Measurements from ENCODE around the gene FAM174C. TPM values are rescaled to one million over a fixed set of nuclear protein-coding genes. Genes with fewer than 3 reads are reported as not detected.

Gene FAM174C
- total and polyA plus RNA-seq, 10 of the 15 experiments (the other 5 are each of a cell fraction or from before 2014, with no cell fraction given), result 0.89 to 94.6 (median 43.6) TPM

- no peak for FAIRE-seq
- no peak overlapping the region for H3K4me3 ChIP-seq
- no TSS peak for BruUV-seq (replicated peaks)
- intact Hi-C loops (cut with micrococcal nuclease; ENCODE audit: unreplicated experiment) (no loop called here), in situ Hi-C loops (cut with MboI) (no loop called here)
- WGBS (ENCODE audit: insufficient coverage, insufficient replicate concordance, low lambda C conversion rate, missing lambda C conversion rate), result 74% methylated on average over 11 of the region's 11 CpGs
- H3K27me3 ChIP-seq (replicated peaks in 1 of 2; ENCODE audit: control insufficient read depth in 2 of 2, insufficient read depth in 2 of 2, low read length in 1 of 2), result peaks cover 0 to 10% of the 10 kb centered on the region in 2 experiments; a peak in 3 of 4 replicates
- no peak for ATAC-seq
- no peak overlapping the region for H3K4me2 ChIP-seq (ENCODE audit: control insufficient read depth, insufficient read depth)
- H3K36me3 ChIP-seq (ENCODE audit: control insufficient read depth in 2 of 2, insufficient read depth in 2 of 2, low read length in 1 of 2), result no peaks in the 10 kb centered on the region; a peak in 1 of 4 replicates
- no peak overlapping the region for H3K27ac ChIP-seq (ENCODE audit: control insufficient read depth, insufficient read depth)
- POLR2A ChIA-PET, result no interaction called here
- no peaks in the 10 kb centered on the region for H4K20me1 ChIP-seq (ENCODE audit: control insufficient read depth, insufficient read depth)
- SMC1A ChIA-PET (ENCODE audit: uncharacterized antibody, unreplicated experiment), result no interaction called here
- RAD21 ChIA-PET (ENCODE audit: unreplicated experiment), result no interaction called here
- CTCF ChIA-PET, result interaction anchor here (0.6 to 2.7 kb wide), 4 partner anchors 25 to 213 kb away, joined by 3 to 10 read pairs (median 4); partner anchors contain the start of gene CNN2
- H3K79me2 ChIP-seq (ENCODE audit: control insufficient read depth, insufficient read depth, low read length), result peaks cover 15% of the 10 kb centered on the region
- TF ChIP-seq SMAD1 (IDR thresholded peaks at IDR 0.05; ENCODE audit: low read depth, partially characterized antibody) (no peak), ZSCAN29 (IDR thresholded peaks at IDR 0.05) (no peak), RELA (IDR thresholded peaks at IDR 0.05; ENCODE audit: borderline replicate concordance, partially characterized antibody) (no peak)
- H2AFZ ChIP-seq (ENCODE audit: control insufficient read depth, low read depth, low read length), result no peak overlapping the region
- H3K4me1 ChIP-seq (ENCODE audit: control insufficient read depth, insufficient read depth, low read length), result peaks cover 17% of the 10 kb centered on the region
- no peak for DNase-seq (ENCODE audit: low read depth, low spot score)
- no peak overlapping the region for H3K9ac ChIP-seq (ENCODE audit: control insufficient read depth, insufficient read depth, low read length)
- H3K9me3 ChIP-seq (replicated peaks; ENCODE audit: control insufficient read depth, insufficient read depth, low read length), result no peaks in the 10 kb centered on the region; the same call in 2 of the 3 replicates
Measured at GRCh38 chr19:1239420-1239795, 35.9 kb upstream of the FAM174C start.

DNA sequence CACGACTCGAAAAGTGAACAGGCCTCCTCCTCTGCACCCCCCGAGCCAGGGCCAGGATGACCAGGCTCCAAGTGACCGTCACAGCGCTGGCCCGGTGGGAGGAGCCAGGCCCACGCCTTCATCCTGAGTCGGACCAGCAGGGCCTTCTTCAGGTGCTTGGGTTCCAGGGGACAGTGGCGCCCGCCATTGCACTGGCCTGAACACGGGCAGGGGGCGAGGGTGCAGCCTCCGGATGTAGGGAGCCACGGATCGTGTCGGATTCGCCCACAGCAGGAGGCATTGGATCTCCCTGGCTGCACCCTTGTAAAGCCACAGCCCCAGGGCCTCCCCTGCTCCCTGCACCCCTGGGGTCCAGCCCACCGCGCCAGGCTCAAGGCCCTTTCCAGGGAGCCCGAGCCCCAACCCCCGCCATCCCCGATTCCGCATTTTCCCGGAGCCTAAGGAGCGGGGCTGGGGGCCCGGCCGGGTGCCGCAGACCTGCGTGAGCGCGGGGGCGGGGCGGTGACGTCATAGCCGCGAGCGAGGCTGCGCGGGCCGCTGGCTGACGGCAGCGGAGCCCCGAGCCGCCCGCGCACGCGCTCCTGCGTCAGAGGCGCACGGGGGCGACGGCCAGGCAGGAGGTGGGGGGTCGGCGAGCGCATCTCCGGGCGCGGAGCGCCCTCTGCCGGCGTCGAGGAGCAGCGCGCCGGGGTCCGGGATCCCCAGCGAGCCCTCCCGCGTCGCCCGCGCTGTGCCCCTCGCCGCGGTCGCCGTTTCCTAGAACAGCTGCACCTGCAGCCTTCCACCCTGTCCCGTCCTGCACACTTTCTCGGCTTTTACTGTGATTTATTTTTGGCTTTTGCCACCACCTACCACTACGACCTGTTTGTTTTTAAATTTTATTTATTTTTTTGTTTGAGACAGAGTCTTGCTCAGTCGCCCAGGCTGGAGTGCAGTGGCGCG, 35.3 kb upstream of the FAM174C start:
- H3K27me3 ChIP-seq (replicated peaks in 1 of 2; ENCODE audit: control insufficient read depth in 2 of 2, insufficient read depth in 2 of 2, low read length in 1 of 2), result peaks cover 0 to 10% of the 10 kb centered on the region in 2 experiments; a peak in 3 of 4 replicates
- ChIA-PET POLR2A (interaction anchor here (7.7 kb wide), 1 partner anchor 26 kb away, joined by 184 read pairs; the partner anchor contains the start of gene CIRBP), CTCF (interaction anchor here (0.6 to 6.1 kb wide), 11 partner anchors 13 to 376 kb away, joined by 3 to 363 read pairs (median 3); partner anchors contain the start of genes CIRBP, CNN2 and RNU6-2), SMC1A (ENCODE audit: uncharacterized antibody, unreplicated experiment) (interaction anchor here (1.4 to 6.9 kb wide), 2 partner anchors 27 to 127 kb away, joined by 7 to 172 read pairs; partner anchors contain the start of gene CIRBP), RAD21 (ENCODE audit: unreplicated experiment) (interaction anchor here (0.8 to 2.0 kb wide), 5 partner anchors 17 to 466 kb away, joined by 3 to 18 read pairs (median 5); partner anchors contain the start of gene CIRBP)
- no peaks in the 10 kb centered on the region; a peak in 1 of 4 replicates for H3K36me3 ChIP-seq (ENCODE audit: control insufficient read depth in 2 of 2, insufficient read depth in 2 of 2, low read length in 1 of 2)
- H4K20me1 ChIP-seq (ENCODE audit: control insufficient read depth, insufficient read depth), result no peaks in the 10 kb centered on the region
- intact Hi-C loops (cut with micrococcal nuclease; ENCODE audit: unreplicated experiment) (loop anchor here (5.0 to 10.0 kb wide), 2 partner anchors 138 to 315 kb away; partner anchors contain the start of genes ARID3A and GPX4), in situ Hi-C loops (cut with MboI) (no loop called here)
- peak overlapping the region; percentile 71; the same call in 1 of the 2 replicates for H2AFZ ChIP-seq (ENCODE audit: control insufficient read depth, low read depth, low read length)
- H3K79me2 ChIP-seq (ENCODE audit: control insufficient read depth, insufficient read depth, low read length), result peaks cover 17% of the 10 kb centered on the region
- ATAC-seq (peak; percentile 59), DNase-seq (ENCODE audit: low read depth, low spot score) (no peak), FAIRE-seq (no peak)
- H3K9me3 ChIP-seq (replicated peaks; ENCODE audit: control insufficient read depth, insufficient read depth, low read length), result no peaks in the 10 kb centered on the region; the same call in 2 of the 3 replicates
- 0 out of 2 replicates have a peak overlapping the region, but pooled peaks have one; percentile 8 for H3K9ac ChIP-seq (ENCODE audit: control insufficient read depth, insufficient read depth, low read length)
- BruUV-seq (replicated peaks), result no TSS peak
- H3K27ac ChIP-seq (ENCODE audit: control insufficient read depth, insufficient read depth), result no peak overlapping the region
- peak overlapping the region; percentile 85 for H3K4me2 ChIP-seq (ENCODE audit: control insufficient read depth, insufficient read depth)
- peaks cover 23% of the 10 kb centered on the region for H3K4me1 ChIP-seq (ENCODE audit: control insufficient read depth, insufficient read depth, low read length)
- peak overlapping the region; percentile 60; the same call in 1 of the 2 replicates for H3K4me3 ChIP-seq
- WGBS (ENCODE audit: insufficient coverage, insufficient replicate concordance, low lambda C conversion rate, missing lambda C conversion rate), result 8% methylated on average over 79 of the region's 84 CpGs
- TF ChIP-seq, protein P1, sequence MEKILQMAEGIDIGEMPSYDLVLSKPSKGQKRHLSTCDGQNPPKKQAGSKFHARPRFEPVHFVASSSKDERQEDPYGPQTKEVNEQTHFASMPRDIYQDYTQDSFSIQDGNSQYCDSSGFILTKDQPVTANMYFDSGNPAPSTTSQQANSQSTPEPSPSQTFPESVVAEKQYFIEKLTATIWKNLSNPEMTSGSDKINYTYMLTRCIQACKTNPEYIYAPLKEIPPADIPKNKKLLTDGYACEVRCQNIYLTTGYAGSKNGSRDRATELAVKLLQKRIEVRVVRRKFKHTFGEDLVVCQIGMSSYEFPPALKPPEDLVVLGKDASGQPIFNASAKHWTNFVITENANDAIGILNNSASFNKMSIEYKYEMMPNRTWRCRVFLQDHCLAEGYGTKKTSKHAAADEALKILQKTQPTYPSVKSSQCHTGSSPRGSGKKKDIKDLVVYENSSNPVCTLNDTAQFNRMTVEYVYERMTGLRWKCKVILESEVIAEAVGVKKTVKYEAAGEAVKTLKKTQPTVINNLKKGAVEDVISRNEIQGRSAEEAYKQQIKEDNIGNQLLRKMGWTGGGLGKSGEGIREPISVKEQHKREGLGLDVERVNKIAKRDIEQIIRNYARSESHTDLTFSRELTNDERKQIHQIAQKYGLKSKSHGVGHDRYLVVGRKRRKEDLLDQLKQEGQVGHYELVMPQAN (conservative IDR thresholded peaks at IDR 0.05), result peak; percentile 69
- TF ChIP-seq, protein P2, sequence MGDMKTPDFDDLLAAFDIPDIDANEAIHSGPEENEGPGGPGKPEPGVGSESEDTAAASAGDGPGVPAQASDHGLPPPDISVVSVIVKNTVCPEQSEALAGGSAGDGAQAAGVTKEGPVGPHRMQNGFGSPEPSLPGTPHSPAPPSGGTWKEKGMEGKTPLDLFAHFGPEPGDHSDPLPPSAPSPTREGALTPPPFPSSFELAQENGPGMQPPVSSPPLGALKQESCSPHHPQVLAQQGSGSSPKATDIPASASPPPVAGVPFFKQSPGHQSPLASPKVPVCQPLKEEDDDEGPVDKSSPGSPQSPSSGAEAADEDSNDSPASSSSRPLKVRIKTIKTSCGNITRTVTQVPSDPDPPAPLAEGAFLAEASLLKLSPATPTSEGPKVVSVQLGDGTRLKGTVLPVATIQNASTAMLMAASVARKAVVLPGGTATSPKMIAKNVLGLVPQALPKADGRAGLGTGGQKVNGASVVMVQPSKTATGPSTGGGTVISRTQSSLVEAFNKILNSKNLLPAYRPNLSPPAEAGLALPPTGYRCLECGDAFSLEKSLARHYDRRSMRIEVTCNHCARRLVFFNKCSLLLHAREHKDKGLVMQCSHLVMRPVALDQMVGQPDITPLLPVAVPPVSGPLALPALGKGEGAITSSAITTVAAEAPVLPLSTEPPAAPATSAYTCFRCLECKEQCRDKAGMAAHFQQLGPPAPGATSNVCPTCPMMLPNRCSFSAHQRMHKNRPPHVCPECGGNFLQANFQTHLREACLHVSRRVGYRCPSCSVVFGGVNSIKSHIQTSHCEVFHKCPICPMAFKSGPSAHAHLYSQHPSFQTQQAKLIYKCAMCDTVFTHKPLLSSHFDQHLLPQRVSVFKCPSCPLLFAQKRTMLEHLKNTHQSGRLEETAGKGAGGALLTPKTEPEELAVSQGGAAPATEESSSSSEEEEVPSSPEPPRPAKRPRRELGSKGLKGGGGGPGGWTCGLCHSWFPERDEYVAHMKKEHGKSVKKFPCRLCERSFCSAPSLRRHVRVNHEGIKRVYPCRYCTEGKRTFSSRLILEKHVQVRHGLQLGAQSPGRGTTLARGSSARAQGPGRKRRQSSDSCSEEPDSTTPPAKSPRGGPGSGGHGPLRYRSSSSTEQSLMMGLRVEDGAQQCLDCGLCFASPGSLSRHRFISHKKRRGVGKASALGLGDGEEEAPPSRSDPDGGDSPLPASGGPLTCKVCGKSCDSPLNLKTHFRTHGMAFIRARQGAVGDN (IDR thresholded peaks at IDR 0.05), result peak; percentile 67
- TF ChIP-seq CREM (IDR thresholded peaks at IDR 0.05; ENCODE audit: low read depth) (peak; percentile 87), TBL1XR1 (IDR thresholded peaks at IDR 0.05; ENCODE audit: low read depth, low read length) (peak; percentile 14; the same call in 1 of the 2 replicates), BACH1 (IDR thresholded peaks at IDR 0.05; ENCODE audit: borderline replicate concordance) (peak; percentile 85)

All from GM12878 (cell line).